ENCODE results near the gene CLEC10A. TPM values are rescaled to one million over a fixed set of nuclear protein-coding genes. Genes with fewer than 3 reads are reported as not detected.

CLEC10A gene
- total RNA-seq, 1 experiment from 2014 or later: not detected

DNA sequence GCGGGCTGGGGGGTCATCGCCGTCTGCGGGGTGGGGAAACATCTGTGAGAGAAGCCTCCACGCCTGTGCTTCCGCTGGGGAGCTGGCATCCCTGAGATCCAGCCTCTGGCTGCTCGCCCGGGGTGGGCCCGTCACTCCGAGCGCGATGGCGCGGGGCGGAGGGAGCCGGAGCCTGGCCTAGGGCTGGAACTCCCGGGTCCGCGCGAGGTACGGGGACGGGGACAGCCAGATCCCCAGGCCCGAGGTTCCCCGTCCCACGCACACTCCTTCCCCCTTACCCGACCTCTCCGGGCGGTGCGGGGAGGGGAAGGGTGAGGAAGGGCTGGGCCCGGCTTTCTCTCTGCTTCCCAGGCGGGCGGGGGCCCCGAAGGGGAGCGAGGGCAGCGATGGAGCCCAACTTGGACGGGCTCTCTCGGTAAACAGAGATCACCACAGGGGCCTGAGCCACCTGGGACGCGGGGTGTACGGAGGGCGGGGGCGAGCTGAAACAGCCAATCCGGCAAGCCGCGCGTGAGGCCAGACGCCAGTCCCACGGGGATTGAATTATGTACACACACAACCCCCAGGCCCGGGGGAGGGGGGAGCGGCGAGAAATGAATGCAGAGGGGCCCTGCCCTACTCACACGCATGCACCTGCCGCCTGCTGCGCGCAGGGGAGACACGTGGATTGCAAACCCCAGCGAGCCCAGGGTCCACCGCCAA is 36.4 kb downstream of the CLEC10A start, which contains the start of gene SLC16A11:
Gene SLC16A11 (minus strand): TSS at position 596 of the 702 bp plus-strand sequence. CDS start 579 bp downstream, at position 17.
- intact Hi-C loops (cut with micrococcal nuclease): no loop called here
- peak within 1 kb of the TSS; percentile 89 for H2AFZ ChIP-seq (ENCODE audit: low read length)
- H3K9me2 ChIP-seq (replicated peaks; ENCODE audit: low read length): no peaks in the 10 kb centered on the region
- peak within 1 kb of the TSS; percentile 54 for H3K9ac ChIP-seq (ENCODE audit: low read length)
- ChIA-PET CTCF (no interaction called here), POLR2A (ENCODE audit: unreplicated experiment) (no interaction called here)
- ATAC-seq (peak; percentile 9; the same call in 1 of the 2 replicates), DNase-seq (no peak)
- H3K4me2 ChIP-seq (ENCODE audit: low read length): peak within 1 kb of the TSS; percentile 83
- H3K4me1 ChIP-seq (ENCODE audit: insufficient read depth, low read length): peaks cover 20% of the 10 kb centered on the region; the same call in 1 of the 2 replicates
- peak within 1 kb of the TSS; percentile 64 for H3K4me3 ChIP-seq (ENCODE audit: low read length)
- no peaks in the 10 kb centered on the region for H3K36me3 ChIP-seq (ENCODE audit: low read depth, low read length)
- no peak for TF ChIP-seq EZH2 (IDR thresholded peaks at IDR 0.05; ENCODE audit: low read length, unreplicated experiment)
- H3F3A ChIP-seq (ENCODE audit: low read length, unreplicated experiment): no peaks in the 10 kb centered on the region
- no peaks in the 10 kb centered on the region for H3K9me3 ChIP-seq (ENCODE audit: low read length)
- H4K20me1 ChIP-seq (ENCODE audit: low read length): no peaks in the 10 kb centered on the region
- H3K27me3 ChIP-seq (ENCODE audit: low read length): no peaks in the 10 kb centered on the region
- H3K27ac ChIP-seq (ENCODE audit: low read length): no peak within 1 kb of the TSS
- H3K79me2 ChIP-seq (ENCODE audit: low read length): no peaks in the 10 kb centered on the region
- no TSS peak for BruUV-seq (replicated peaks)

DNA sequence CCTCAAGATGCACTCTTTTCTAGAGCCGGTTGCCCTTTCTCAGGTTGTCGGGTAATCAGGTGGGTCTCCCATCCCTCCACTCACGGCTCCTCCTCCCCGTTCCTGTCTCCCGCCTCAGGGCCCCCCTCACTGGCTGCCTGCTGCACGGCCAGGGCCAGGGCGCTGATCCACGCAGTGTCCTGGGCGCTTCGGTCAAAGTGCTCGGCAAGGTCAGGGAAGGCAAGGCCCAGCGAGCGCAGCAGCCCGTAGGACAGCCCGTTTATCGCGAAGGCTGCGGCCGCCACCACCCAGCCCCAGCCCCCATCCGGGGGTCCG is 36.9 kb downstream of the CLEC10A start:
- no TSS peak for BruUV-seq (replicated peaks)
- no peaks in the 10 kb centered on the region for H3K27me3 ChIP-seq (ENCODE audit: low read length)
- H3K36me3 ChIP-seq (ENCODE audit: low read depth, low read length): no peaks in the 10 kb centered on the region
- DNase-seq: no peak
- H3K9ac ChIP-seq (ENCODE audit: low read length): 0 out of 2 replicates have a peak overlapping the region, but pooled peaks have one; percentile 54
- H3K4me3 ChIP-seq (ENCODE audit: low read length): peak overlapping the region; percentile 64
- POLR2A ChIA-PET (ENCODE audit: unreplicated experiment): no interaction called here
- ATAC-seq: no peak
- TF ChIP-seq EZH2phosphoT487 (IDR thresholded peaks at IDR 0.05; ENCODE audit: borderline replicate concordance, low read length) (no peak), EZH2 (IDR thresholded peaks at IDR 0.05; ENCODE audit: low read length, unreplicated experiment) (no peak)
- TF ChIP-seq, protein P1, sequence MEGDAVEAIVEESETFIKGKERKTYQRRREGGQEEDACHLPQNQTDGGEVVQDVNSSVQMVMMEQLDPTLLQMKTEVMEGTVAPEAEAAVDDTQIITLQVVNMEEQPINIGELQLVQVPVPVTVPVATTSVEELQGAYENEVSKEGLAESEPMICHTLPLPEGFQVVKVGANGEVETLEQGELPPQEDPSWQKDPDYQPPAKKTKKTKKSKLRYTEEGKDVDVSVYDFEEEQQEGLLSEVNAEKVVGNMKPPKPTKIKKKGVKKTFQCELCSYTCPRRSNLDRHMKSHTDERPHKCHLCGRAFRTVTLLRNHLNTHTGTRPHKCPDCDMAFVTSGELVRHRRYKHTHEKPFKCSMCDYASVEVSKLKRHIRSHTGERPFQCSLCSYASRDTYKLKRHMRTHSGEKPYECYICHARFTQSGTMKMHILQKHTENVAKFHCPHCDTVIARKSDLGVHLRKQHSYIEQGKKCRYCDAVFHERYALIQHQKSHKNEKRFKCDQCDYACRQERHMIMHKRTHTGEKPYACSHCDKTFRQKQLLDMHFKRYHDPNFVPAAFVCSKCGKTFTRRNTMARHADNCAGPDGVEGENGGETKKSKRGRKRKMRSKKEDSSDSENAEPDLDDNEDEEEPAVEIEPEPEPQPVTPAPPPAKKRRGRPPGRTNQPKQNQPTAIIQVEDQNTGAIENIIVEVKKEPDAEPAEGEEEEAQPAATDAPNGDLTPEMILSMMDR (conservative IDR thresholded peaks at IDR 0.05; ENCODE audit: low read depth, low read length): no peak
- peaks cover 20% of the 10 kb centered on the region; the same call in 1 of the 2 replicates for H3K4me1 ChIP-seq (ENCODE audit: insufficient read depth, low read length)
- peak overlapping the region; percentile 89 for H2AFZ ChIP-seq (ENCODE audit: low read length)
- CTCF ChIA-PET: no interaction called here
- no peaks in the 10 kb centered on the region for H3K9me3 ChIP-seq (ENCODE audit: low read length)
- no peaks in the 10 kb centered on the region for H4K20me1 ChIP-seq (ENCODE audit: low read length)
- peak overlapping the region; percentile 83 for H3K4me2 ChIP-seq (ENCODE audit: low read length)
- no peaks in the 10 kb centered on the region for H3F3A ChIP-seq (ENCODE audit: low read length, unreplicated experiment)
- no peaks in the 10 kb centered on the region for H3K9me2 ChIP-seq (replicated peaks; ENCODE audit: low read length)
- H3K27ac ChIP-seq (ENCODE audit: low read length): no peak overlapping the region
- no peaks in the 10 kb centered on the region for H3K79me2 ChIP-seq (ENCODE audit: low read length)
- intact Hi-C loops (cut with micrococcal nuclease): no loop called here

DNA sequence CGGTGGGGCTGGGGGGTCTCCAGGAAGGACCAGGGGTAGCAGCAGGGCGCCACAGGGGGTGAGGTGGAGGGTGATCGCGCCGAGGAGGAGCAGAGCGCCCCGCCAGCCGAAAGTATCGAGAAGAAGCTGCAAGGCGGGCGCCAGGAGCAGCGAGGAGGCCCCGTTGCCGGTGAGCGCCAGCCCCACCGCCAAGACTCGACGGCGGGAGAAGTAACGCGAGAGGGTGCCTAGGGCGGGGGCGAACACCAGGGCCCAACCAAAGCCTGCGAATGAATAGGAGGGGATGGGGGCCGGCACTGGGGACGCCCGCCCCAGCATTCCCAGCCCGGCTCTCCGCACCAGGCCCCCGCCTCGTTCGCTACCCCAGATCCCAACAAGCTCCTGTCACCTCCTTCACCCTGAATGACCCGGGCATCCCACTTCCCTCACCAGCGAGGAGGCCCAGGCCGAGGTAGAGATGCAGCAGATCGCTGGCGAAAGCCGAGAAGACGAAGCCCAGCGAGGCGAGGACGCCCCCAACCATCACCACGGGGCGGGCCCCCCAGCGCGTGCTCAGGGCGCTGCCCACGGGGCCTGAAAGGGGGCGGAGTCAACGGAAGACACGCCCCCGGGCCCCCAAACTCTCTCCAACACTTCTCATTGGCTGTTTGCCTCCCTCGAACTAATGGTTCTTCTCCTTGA is 37.4 kb downstream of the CLEC10A start:
- intact Hi-C loops (cut with micrococcal nuclease): no loop called here
- no peaks in the 10 kb centered on the region for H4K20me1 ChIP-seq (ENCODE audit: low read length)
- peak overlapping the region; percentile 89; the same call in 1 of the 2 replicates for H2AFZ ChIP-seq (ENCODE audit: low read length)
- no peak overlapping the region for H3K27ac ChIP-seq (ENCODE audit: low read length)
- no peaks in the 10 kb centered on the region for H3F3A ChIP-seq (ENCODE audit: low read length, unreplicated experiment)
- peak overlapping the region; percentile 83; the same call in 1 of the 2 replicates for H3K4me2 ChIP-seq (ENCODE audit: low read length)
- ChIA-PET POLR2A (ENCODE audit: unreplicated experiment) (no interaction called here), CTCF (no interaction called here)
- no peak overlapping the region for H3K4me3 ChIP-seq (ENCODE audit: low read length)
- H3K27me3 ChIP-seq (ENCODE audit: low read length): no peaks in the 10 kb centered on the region
- no peak overlapping the region for H3K9ac ChIP-seq (ENCODE audit: low read length)
- H3K9me2 ChIP-seq (replicated peaks; ENCODE audit: low read length): no peaks in the 10 kb centered on the region
- no peaks in the 10 kb centered on the region for H3K36me3 ChIP-seq (ENCODE audit: low read depth, low read length)
- H3K4me1 ChIP-seq (ENCODE audit: insufficient read depth, low read length): peaks cover 18% of the 10 kb centered on the region; the same call in 1 of the 2 replicates
- ATAC-seq (no peak), DNase-seq (no peak)
- no peaks in the 10 kb centered on the region for H3K79me2 ChIP-seq (ENCODE audit: low read length)
- H3K9me3 ChIP-seq (ENCODE audit: low read length): no peaks in the 10 kb centered on the region
- no peak for TF ChIP-seq EZH2phosphoT487 (IDR thresholded peaks at IDR 0.05; ENCODE audit: borderline replicate concordance, low read length)
- BruUV-seq (replicated peaks): no TSS peak

Data from PC-3 (cell line).